Measurements from ENCODE around the gene AKT1.

DNA sequence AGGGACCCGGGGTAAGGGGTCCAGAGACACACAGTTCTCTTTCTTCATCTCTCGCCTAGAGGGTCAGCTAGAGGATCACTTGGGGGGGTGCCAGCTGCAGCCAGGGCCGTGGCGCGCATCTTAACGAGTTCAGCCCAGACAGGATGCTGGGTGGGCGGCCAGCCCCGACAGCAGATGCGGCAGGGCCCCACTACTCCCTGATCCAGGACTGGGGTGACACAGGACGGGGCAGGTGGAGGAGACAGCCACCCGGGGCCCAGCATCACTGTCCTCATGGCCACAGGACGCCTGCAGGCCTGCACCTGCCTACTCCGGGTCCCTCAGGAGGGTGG, 12.8 kb downstream of the AKT1 start:
- TF ChIP-seq EZH2phosphoT487 (IDR thresholded peaks at IDR 0.05; ENCODE audit: low read depth) (no peak), CTCF (IDR thresholded peaks at IDR 0.05; ENCODE audit: low read depth, low read length) (no peak)

Data from OCI-LY3 (cell line).